Measurements from ENCODE around the gene FMO1.

FMO1 gene

DNA sequence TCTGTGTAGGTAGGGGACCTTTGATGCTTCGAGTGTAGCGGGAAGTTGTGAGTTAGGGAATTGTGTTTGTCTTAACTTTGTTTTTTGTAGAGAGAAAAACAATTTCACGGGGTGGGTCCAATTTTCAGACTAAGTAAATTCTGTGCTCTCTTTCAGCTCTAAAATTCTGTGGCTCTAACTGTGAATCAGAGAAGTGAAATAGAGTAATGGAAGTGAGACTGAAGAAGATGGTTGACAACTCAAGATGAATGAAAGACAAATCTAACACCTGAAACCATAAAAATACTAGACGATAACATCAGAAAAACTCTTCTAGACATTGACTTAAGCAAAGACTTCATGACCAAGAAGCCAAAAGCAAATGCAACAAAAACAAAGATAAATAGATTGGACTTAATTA is 4.4 kb upstream of the FMO1 start:
- no peak for DNase-seq

DNA sequence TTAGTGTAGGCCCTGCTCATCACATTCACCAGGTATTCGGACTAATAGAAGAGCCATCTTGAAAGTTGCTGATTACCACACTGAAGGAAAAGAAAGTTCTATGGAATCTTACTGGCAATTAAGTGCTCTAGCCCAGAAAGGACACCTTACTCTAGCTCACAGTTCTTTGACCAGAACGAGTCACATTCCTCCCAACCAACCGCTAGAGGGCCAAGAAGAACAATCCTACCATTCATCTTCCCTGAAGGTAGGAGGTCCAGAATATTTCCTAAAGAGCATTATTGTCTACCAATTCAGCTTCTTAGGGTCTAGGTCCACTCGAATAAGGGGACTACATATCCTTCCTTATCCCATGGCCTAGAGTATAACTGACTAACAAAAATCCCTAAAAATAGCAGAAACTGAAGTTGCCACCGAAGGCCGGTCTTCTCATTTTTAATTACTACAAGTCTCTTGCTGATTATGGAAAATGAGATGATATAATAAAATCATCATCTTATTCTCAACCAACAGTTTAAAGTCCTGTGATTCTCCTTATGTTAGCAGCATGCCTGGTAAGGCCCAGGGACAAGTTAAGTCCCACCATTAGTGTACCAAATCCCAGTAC is 2.7 kb upstream of the FMO1 start:
- no peak for DNase-seq

DNA sequence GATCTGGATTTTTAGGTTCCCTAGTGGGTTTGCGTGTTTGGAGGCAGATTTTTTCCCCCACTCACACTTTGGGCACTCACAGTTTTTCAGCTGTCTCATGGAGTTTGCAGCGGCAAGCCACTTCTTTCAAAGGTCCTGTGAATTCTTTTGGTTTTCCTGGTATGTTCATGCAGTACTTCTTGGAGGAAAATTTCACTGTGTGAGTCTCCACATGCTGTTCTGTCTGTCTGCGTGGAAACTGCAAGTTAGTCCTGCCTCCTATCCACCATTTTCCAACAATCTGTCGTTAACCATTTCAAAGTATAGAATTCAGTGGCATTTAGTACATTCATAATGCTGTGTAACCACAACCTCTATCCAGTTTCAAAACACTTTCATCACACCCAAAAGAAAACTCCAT is 793 bp upstream of the FMO1 start:
- DNase-seq, result no peak

DNA sequence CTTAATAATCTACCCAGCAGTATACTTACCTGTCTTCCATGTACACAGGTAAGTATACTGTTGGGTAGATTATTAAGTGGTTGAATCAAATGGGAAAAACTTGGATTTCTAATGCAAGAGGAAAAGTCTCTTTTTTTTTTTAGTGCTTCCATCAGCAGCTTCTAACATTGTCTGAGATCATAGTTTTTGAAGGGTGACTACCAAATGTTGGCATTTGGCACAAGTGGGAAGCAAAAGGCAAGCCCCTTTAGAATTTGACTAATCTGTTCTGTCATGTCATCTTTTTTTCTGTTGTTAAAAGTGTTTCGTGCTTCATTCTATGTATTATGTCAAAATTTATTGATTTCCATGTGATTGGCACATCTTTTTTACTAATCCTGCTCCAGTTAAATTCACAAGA is 547 bp downstream of the FMO1 start:
- no peak for DNase-seq

DNA sequence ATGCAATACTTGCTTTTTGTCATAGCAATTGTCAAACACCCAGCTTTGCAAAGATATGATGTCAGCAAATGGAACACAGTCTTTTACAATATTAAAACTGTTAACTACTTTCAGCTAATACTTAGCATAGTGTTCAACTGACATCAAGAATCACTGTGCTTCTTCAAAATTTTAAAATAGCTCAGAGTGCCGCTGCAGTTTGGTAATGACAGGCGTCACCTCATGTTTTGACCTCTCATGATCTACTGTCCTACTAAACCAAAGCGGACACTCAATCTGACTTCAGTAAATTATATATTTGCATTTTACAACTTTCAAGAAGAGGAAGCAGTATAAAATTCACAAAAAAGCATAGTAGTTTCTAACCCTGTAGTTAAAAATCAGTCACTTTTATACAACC is 2.0 kb downstream of the FMO1 start:
- DNase-seq, result no peak

DNA sequence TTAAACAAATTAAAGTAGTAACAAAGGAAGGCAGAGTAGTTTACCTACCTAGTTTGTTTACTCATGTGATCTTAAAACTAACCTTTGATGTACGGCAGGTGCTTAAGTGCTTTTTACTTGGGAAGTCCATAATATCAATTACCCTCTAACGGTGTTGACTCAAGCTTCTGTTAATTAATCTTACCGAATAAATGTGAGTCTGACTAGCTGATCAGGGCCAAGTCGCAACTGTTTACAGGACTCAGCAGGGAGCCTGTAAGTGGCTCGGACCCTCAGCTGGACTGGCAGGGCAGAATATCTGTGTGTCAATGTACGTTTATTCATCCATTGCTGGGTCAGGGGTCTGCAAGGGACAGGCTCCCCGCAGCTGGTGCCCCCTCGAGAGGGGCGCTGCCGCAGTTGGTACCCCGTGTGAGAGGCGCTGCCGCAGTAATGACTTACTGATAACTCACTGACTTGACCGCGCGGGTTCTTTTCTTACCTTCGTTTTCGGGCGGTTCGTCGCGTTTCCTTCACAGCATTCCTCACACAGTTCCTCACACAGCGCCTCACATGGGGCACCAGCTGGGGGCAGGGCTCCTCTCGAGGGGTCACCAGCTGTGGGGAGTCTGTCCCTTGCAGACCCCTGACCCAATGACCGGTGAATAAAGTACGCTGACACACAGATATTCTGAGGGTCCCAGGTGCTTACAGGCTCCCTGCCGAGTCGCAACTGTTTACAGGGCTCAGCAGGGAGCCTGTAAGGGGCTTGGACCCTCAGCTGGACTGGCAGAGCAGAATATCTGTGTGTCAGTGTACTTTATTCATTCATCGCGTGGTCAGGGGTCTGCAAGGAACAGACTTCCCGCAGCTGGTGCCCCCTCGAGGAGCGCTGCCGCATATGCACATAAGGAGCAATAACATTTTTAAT is 3.0 kb downstream of the FMO1 start:
- DNase-seq, result peak; percentile 7

DNA sequence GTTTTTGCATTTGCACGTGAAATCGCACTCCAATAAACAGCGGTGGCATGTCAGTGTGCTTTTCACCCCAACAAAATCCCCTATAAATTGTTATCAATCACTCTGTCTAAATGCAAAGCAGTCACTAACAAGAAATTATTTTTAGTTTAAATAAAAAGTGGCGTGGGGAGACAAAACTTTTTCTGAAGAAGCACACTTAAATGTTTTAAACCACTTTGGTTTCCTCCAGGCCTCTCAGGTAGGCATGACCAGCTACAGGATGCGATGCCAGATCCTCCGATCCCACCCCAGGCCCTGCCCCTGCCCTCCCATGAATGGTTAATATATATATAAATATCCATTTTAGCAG is 3.6 kb downstream of the FMO1 start:
- no peak for DNase-seq

DNA sequence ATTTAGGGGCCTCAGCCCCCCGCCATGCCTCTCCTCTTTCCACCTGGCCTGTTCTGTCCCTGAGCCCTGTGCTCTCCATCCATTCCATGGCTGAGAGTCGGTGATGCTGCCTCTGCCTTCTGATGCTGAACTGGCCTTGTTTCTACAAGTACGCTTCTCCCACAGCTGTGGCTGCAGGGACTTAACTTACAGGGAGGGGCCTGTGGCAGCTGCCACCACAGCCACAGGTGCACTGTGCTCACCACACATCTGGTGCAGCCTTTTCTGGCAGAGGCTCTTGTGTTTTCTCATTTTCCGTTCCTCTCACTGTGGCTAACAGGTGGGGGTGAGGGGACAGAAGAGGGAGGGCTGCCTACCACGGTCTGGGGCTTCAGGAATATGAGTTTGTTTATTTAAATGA is 4.2 kb downstream of the FMO1 start:
- no peak for DNase-seq

DNA sequence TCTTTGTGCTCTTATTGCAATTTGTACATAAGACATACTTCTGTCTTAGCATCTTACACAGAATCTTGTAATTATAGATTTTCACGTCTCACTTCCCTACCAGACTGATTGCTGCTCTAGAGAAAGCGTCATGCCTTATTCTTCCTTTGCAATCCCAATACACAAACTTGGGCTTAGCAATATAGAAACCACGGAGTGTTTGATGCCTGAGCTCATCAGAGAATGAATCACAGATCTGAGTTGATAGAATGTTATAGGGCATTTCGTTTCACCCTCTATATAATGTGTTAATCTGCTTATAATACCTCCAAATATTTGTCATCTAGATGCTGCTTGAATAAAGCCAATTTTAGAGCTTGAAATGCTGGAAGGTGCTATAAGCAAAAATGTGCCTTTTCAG is 6.6 kb downstream of the FMO1 start:
- no peak for DNase-seq

DNA sequence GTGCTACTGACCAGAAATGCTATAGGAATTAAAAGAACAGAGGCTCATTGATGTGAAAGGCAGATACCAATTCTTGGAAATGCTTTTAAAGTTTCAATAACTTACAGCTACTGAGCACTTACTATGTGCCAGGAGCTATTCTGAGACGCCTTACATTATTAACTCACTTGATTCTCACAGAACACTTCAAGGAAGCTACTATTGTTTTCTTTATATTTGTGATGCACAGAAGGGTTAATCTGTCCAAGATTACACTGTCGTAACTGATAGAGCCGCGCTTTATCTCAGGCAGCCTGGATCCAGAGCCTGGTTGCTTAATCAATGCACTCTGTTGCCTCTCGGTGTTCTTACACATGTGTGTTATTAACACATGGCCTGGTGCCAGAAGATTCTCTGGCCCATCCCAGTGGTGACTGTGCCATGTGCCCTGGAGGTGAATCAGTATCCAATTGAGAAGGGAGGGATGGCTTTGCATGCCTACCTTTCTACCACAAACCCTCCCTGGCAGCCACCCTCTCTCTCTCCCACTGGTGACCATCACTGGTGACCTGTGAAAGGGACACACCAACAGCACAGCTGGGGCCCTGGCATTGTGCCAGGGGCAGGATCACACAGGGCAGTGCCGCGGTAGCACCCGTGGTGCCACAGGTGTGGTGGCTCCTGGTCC is 8.8 kb downstream of the FMO1 start:
- DNase-seq, result no peak

DNA sequence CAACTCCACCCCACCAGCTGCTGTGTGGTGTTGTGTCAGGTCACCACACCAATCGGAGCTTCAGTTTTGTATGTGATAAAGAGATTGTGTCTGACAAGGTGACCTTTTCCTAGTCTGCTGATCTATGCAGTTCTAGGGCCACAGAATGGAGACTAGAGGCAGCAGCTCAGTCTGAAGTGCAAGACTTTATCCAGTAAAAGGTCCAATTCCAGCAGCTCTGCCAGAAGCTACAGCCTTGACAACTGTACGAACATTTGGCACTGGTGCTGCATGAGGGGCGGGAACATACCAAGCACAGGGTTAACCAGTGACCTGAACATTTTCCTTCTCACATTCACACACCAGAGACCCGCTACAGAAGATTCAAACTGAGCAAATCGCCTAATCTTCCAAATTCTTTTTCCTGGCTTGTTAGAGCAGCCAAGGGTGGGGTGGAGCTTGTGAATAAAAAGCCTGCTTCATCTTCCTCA is 9.3 kb downstream of the FMO1 start:
- DNase-seq, result no peak

DNA sequence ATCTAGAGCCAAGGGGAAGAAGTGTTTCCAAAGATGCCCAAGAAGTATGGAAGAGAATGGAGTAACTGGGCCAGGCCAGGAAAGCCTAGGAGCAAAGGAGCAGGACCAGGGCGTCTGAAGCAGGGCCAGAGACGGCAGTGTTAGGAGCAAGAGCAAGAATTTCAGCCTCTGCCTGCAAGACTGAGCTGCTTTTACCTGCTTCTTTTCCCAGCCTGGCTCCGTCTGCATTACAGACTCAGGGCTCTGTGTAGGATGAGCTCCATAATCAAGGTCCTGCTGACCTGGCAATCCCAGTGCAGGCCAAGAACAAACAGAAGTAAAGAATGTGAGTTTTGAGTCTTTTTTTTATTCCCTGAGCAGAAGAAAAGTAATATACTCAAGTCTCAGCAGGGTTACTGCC is 10.1 kb downstream of the FMO1 start:
- no peak for DNase-seq

DNA sequence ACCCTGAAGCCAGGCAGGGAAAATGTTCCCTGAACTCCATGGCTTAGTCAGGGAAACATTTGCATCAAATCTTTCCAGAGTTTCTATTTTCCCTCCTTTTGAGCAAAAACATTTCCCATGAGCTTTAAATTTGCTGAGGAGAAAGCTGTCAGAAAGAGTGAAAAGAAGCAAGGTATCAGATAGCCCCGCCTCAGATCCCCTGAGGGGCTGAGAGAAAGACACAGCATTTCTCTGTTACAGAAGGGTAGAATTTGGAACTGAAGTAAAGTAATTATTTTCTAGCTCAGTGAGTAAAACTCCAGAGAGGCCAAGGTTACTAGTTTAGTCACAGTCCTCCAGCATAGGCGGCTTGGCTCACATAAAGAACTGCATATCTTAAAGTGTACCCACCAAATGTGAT is 10.6 kb downstream of the FMO1 start:
- DNase-seq, result no peak

DNA sequence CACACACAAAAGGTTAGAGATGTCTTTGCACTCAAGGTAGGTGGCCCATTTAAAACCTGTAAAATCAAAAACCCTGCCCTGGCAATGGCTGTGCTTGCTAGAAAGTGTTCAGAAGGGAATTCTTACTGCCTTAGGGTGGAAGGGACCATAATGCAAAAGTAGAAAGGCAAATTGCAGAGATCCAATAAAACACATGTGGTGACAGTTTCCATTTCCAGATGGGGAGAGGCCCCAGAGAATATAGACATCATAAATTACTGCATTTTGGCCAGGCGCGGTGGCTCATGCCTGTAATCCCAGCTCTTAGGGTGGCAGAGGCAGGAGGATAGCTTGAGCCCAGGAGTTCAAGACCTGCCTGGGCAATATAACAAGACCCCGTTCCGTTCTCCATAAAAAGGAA is 13.0 kb downstream of the FMO1 start:
- no peak for DNase-seq

DNA sequence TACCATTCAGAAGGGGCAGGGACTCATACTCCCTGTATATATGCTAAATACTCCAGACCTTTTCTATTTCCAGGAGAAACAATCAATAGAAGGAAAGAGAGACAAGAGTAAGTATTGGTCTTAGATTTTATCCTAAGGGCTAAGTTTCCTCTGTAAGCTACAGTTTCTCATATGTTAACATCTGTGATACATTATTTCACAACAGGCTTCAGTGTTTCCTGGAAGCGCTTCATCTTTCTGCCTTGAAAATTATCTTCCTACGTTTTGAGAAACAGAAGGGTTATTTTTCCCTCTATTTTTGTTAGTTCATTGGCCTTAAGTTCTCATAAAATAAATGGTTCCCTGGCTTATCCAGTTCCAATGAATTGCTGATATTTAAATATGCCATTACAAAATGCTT is 15.6 kb downstream of the FMO1 start:
- no peak for DNase-seq

DNA sequence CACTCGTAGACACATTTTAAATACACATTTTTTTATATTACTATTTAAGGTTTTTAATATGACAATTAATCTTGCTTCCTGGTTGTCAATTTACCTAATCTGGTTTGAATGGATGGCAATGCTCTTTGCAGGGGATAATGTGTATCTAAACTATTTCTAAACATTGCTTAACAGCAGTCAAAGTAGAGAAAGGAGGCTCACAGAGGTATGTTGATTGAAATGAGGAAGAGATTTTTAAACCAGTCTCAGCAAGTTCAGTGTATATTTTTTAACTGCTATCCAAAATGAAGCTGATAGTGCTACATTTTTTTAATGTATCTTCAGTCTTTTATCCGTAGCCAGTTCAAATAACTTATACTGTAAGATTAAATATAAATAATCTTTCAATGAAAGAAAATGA is 17.4 kb downstream of the FMO1 start:
- DNase-seq, result no peak

DNA sequence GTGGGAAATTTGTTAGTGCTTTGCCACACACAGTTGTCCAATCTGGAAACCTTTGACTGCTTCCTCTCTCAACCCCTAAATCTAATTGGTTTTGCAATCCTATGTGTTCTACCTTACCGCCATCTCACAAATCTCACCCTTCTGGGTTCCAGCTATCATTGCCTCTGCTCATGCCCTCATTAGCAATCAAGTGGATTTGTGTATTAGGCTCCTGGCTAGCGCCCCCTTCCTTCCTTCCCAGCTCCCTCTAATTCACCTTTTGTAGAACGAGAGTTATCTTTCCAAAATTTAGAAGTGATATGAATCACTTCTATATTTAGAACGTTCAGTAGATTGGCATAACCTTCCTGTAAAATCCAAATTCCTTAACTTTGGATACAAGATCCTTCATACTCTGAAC is 18.6 kb downstream of the FMO1 start:
- DNase-seq, result no peak

DNA sequence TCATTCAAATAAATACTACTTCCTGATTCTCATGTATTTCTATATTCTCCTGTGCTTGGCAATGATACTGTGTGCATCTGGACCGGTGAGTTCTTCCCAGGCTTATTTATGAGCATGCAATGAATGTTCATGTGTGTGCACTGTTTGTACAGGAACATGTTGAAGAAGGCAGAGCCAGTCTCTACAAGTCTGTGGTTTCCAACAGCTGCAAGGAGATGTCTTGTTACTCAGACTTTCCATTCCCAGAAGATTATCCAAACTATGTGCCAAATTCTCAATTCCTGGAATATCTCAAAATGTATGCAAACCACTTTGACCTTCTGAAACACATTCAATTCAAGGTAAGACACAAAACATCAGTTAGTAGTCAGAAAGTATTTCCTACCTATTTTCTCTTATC is 19.1 kb downstream of the FMO1 start:
- no peak for DNase-seq

DNA sequence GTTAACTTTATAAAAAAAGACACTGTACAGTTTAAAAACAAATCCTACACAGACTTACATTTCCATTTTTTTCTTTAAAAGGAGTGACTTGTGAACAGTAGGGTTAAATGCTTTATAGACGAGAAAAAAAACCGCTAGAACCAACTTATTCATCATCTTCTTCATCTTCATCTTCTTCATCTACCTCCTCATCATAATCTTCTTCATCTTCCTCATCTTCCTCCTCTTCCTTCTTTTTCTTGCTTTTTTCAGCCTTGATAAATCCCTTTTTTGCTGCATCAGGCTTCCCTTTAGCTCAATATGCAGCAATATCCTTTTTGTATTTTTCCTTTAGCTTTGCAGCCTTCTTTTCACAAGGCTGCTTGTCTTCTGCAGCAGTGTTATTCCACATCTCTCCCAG is 22.5 kb downstream of the FMO1 start:
- no peak for DNase-seq

DNA sequence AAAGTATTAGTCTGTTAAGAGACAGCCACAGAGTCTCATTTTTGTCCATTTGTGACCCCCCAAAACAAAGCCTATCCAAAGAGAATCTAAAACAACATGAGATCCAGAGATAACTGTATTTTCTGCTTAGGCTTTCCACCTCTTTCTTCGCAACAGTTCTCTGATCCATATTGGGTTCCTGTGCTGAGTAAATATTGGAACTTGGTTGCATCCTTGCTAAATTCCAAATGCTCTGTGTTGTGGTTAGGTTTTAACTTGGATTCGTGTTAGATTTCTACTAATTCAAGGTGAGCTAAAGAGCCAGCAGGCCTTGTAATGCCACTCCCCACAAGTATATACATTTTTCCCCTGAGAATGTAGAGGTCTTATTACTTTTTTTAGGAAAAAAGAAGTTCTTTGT is 29.2 kb downstream of the FMO1 start:
- DNase-seq, result no peak

DNA sequence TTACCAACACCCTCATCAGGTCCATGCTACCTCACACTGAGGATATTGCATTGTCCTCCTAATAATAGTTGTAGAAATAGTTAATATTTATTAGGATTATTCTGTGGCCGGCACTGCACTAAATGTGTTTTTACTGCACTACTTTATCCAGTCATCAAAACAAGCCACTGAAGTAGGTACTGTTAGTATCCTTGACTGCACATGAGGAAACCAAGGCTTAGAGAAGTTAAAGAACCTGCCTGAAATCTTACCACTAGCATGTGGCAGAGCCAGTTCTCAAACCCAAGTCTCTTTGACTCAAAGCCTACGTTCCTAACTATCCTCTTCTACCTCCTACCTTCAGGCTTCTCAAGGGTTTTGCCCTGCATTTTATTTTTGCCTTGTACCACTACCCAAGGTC is 30.9 kb downstream of the FMO1 start:
- DNase-seq, result no peak

DNA sequence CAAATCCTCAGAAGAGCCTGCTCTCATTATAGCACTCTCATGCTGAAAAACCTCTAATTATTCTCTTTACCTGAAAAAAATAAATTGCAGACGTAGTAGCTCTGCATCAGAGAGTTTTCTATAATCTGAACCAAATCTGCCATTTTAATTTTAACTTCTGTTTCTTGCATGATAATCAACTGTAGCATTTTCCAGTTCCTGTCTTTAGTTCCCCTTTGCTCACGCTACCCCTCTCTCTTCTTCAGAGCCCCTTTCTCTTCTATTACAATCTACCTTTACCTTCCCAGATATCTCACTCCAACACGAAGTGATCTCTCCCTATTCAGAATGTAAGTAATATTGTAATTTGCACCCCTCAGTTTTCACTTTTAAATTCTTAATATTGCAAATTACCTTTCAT is 31.4 kb downstream of the FMO1 start:
- no peak for DNase-seq

DNA sequence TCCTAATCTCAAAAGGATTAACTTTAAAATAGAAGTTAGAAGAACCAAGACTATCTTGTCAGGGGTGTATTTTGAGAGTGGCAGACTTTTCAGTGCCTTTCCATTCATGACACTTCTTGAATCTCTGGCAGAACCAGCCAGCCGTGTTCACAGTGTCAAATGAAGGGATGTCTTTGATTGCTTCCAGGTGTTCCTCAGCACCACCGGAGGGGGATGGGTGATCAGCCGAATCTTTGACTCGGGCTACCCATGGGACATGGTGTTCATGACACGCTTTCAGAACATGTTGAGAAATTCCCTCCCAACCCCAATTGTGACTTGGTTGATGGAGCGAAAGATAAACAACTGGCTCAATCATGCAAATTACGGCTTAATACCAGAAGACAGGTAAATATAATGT is 32.3 kb downstream of the FMO1 start:
- no peak for DNase-seq

DNA sequence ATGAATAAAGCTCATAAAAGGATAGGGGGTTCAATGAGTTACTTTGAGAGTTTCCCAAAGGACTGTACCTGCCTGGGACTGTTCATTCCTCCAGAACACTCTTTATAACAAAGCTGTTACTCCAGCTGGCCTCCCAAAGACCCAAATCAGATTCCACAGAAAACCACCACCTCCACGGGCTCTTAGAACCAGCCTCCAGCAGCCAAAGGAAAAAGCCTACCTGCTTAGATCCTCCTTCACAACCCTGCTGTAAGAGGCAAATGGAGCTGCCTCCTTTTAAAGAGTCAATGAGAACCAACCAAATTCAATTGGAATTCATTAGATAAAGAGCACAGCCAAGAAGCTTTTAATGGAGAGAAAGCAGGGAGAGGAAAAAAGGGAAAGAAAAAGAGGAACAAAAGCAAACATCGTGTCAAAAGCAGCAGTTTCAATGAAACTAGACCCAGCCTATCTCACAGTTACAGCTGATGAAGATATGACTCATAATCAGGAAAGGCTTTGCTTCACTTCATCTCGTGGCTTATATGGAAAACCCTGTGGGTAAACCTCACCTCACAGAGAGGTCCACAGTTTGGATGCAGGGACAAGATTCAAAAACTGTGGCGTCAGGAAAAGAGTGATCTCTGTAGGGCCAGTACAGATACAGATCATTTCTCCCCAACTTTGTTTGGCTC is 37.9 kb downstream of the FMO1 start:
- DNase-seq, result no peak

All from activated gamma-delta T cell treated with Interleukin-2 at 50 U/mL for 16 hours (primary cell).